HK-2 (cell line): ENCODE measurements around the gene VRK2.
"Not testable (repeated sequence)": the region's sequence is repeated elsewhere in the genome, so short reads cannot be mapped to it uniquely, and the experiment has no call there.

Source experiments
- DNase-seq: peaks from one replicate; pipeline ENCODE4 v3.0.0-alpha.2; 2018; ENCODE audit not compliant: unreplicated experiment

The VRK2 gene

DNA sequence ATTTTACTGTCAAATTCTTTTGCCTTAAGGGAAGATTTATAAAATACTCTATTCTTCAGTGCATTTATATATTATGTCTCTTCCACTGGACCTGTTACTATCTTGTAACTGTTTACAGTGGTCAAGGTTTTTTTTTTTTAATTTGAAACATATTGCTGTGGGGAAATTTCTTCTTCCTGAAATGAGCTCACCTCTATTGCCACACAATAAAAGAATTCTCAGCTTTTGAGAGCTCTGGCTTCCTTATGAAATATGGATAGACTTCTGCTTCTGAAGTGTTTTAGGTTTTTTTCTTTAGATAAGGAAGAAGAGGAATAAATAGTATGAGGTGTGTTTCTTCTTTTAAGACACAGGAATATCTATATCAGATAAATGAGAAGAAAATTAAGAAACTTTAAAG is 7.7 kb downstream of the VRK2 start:
- DNase-seq, result no peak

DNA sequence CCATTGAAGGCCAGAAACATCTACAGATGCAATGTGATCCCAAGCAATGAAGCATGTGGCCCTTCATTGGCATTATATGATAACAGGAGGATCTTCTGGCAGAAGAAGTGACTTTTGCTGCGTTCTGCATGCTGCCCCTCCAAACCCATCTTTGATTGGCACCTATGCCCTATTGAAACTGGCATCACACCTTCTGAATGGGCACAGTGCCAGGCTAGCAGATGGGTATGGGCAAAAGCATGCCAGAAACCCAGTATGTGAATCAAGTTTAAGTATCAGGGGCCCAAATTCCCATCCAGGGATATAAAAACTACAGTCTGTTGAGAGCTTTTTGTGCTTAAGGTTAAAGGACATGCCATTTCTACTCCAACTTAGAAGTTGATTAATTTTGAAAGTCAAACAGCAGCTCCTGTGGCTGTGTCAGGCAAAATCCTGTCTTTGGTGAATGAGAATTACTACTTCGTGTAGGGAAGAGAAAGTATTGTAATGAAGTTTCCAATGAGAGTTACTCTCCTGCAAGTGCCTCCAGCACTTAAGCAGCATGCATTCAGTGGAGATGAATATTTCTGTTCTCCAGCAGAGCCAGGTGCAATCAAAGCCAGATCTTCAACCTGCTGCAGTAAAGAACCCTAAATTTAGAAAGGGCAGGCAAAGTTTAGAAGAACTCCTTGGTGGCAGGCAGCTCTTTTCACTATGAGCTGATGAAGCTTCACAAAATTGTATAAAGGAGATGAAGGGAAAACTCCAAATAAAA is 8.6 kb downstream of the VRK2 start:
- no peak for DNase-seq

DNA sequence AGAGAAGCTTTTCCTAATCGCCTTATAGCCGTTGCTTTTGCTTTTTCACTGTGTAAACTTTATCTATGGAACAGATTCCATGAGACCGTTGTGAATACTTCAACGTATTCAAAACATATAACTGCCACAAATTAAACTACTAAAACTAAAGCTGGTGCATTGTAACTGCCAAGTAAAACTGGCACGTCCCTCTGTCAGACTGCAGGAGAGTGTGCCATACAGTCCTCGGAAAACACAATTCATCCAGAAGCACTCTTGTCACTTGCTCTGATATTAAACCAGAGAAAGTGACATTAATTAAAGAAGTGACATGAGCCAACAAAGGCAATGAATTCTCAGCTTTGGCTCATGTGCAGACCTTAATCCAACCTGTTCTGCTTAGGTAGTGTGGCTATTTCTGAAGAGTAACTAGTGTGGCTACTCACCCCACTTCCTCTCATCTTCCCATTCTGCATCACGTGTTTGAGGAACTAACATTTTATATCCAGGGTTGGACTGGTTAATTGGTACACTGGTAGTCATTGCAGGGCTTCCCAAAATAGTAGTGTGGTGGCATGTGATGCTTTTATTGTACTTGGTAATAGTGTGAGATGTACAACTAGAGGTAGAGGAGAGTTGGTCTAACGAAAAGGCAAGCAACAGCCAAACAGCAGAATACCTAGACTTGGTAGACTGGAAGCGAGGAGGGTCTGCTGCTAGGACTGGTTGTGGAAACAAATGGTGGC is 9.7 kb downstream of the VRK2 start:
- no peak for DNase-seq

DNA sequence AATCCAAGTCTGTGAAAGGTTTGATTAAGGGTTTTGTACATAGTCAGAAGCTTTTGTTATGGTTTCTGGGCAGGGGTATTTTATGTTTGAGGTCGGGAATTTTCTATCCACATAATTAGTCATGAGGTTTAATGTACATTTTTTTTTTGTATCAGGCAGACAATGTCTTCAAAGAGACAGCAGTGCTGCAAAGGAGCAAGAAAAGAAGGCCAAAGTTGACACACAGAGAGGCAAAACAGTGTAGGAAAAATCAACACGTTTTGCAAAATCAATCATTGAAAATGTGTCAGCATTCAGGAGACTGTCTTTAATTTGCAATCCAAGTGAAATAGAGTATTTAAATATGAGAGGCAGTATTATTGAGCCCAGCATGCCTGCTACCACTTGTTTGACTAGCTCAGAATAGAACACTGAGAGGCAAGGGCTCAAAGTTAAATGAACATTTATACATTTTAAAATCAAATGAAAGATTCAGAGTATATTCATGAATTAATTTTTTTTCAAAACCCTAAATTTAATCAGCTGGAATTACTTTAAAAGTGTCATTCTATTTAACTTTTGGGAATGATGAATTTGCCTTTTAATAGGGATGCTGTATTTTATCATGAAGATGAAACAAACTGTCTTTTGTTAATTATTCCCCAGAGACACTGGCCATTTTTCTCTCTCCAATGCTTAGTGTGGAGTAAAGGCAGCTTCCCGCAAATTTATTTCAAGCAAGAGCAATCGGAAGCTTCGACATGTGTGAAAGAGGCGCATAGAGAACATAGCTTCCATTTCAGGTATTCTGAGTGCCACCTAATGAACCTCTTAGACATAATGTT is 11.3 kb downstream of the VRK2 start:
- no peak for DNase-seq

DNA sequence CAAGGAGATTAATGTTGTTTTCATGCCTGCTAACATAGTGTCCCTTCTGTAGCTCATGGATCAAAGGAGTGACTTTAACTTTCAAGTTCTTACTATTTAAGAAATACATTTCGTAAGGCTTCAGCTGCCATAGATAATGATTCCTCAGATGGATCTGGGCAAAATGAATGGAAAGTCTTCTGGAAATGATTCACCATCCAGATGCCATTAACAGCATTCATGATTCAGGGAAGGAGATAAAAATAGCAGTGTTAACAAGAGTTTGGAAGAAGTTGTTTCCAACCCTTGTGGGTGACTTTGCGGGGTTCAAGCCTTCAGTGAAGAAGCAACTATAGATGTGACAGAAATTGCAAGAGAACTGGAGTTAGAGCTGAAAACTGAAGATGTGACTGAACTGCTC is 17.0 kb downstream of the VRK2 start:
- DNase-seq, result no peak

DNA sequence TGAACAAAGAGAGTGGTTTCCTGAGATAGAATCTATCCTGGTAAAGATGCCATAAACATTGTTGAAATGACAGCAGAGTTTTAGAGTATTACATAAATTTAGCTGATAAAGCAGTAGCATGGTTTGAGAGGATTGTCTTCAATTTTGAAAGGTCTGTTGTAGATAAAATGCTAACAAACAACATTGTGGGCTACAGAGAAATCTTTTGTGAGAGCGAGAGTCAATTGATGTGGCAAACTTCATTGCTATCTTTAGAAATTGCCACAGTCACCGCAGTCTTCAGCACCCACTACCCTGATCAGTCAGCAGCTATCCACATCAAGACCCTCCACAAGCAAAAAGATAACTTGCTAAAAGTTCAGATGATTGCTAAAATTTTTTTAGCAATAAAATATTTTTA is 17.5 kb downstream of the VRK2 start:
- no peak for DNase-seq

DNA sequence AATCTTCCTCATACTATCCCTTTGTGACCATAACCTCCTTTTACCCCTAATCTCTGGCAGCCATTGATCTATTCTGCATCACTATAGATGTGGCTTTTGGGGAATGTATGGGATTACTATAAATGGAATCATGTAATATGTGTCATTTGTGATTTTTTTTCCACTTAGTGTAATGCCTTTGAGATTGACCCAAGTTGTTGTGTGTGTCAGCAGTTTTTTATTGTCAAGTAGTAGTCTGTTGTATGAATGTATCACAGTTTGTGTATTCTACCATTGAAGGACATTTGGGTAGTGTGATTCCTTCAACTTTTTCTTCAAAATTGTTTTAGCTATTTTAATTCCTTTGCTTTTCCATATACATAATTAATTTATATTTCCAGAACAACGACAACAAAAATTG is 18.6 kb downstream of the VRK2 start:
- DNase-seq, result no peak

DNA sequence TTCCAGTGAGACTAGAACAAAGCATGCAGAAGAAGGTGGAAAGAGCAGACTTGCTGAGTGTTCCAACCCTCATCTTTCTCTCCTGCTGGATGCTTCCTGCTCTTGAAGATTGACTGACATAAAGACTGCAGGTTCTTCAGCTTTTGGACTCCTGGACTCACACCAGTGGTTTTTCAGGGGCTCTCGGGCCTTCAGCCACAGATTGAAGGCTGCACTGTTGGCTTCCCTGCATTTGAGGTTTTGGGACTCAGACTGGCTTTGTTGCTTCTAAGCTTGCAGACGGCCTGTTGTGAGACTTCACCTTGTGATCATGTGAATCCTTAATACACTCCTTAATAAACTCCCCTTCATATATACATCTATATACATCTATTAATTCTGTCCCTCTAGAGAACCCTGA is 20.4 kb downstream of the VRK2 start:
- DNase-seq, result no peak

DNA sequence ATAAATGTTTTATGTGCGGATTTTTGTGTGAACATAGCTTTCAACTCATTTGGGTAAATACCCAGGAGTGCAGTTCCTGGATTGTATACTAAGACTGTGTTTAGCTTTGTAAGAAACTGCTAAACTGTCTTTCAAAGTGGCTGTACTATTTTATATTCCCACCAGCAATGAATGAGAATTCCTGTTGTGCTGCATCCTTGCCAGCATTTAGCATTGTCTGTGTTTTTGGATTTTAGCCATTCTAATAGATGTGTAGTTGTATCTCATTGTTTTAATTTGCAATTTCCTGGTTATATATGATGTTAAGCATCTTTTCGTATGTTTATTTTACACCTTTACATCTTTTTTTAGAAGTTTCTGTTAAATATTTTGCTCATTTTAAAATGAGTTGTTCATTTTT is 24.2 kb downstream of the VRK2 start:
- DNase-seq, result no peak

DNA sequence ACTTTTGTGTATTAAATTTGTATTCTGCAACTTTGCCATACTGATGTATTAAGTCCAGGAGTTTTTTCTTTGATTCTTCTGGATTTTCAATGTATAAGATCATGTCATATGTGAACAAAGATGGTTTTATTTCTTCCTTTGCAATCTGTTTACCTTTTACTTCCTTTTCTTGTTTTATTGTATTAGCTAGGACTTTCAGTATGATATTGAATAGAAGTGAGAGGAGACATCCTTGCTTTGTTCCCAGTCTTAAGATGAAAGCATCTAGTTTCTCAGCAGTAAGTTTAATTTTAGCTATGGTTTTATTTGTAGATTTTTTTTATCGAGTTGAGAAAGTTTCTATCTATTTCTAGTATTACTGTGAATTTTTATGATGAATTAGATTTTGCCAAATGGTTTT is 25.5 kb downstream of the VRK2 start:
- DNase-seq, result no peak

DNA sequence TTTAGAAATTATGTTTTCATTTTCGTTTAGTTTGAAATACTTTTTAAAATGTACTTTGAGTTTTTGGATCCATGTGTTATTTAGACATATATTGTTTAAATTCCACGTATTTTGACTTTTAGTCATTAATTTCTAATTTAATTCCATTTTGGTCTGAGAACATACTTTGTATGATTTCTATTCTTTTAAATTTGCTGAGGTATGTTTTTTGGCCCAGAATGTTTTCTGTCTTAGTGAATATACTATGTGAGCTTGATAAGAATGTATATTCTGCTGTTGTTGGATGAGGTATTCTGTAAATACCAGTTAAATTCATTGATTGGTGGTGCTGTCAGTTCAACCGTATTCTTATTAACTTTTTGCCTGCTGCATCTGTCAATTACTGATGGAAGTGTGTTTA is 26.4 kb downstream of the VRK2 start:
- no peak for DNase-seq

DNA sequence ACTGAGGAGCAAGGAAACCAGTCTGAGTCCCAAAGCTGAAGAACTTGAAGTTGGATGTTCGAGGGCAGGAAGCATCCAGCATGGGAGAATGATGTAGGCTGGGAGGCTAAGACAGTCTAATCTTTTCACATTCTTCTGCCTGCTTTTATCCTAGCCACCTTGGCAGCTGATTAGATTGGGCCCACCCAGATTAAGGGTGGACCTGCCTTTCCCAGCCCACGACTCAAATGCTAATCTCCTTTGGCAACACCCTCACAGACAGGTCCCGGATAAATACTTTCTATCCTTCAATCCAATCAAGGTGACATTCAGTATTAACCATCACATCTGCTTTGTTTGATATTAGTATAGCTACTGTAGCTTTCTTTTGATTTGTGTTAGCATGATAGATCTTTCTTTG is 27.1 kb downstream of the VRK2 start:
- DNase-seq, result no peak

DNA sequence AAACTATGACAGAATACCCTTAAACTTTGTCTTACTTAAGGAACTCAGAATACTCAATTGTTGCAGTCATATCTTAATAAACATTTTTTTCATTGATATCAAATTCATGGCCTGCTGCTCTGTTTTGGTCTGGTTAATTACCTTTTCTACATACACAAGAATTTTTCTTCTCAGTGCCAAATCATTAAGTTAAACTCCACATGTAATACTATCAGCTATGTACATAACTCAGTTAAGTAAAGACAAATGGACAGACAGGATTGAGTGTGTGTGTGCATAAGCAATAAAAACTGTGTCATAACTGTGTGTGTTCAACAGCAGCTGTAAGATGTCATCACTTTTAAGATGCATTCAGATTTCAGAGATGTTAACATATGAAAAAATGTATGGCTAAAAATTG is 34.4 kb downstream of the VRK2 start:
- no peak for DNase-seq

DNA sequence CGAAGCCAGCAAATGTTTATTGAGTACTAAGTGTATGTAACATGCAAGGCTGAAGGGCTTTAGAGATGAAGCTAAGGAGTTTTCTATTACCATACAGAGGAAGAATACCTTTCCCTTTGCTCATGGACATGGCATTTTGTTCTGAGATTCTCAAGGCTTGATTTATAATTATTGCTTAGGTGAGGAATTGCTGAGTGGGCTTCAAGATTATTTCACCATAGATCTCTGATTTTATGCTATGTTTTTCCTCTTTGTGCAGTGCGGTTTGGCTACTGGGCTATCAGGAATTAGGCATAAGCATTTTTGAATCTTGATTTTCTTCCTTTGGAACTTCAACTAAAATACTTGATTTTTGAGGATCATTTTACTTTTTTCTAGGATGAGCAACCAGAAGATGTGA is 42.5 kb downstream of the VRK2 start:
- DNase-seq, result no peak

DNA sequence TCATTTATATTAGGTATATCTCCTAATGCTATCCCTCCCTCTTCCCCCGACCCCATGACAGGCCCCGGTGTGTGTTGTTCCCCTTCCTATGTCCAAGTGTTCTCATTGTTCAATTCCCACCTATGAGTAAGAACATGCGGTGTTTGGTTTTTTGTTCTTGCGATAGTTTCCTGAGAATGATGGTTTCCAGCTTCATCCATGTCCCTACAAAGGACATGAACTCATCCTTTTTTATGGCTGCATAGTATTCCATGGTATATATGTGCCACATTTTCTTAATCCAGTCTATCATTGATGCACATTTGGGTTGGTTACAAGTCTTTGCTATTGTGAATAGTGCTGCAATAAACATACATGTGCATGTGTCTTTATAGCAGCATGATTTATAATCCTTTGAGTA is 46.2 kb downstream of the VRK2 start:
- DNase-seq, result not testable (repeated sequence)

DNA sequence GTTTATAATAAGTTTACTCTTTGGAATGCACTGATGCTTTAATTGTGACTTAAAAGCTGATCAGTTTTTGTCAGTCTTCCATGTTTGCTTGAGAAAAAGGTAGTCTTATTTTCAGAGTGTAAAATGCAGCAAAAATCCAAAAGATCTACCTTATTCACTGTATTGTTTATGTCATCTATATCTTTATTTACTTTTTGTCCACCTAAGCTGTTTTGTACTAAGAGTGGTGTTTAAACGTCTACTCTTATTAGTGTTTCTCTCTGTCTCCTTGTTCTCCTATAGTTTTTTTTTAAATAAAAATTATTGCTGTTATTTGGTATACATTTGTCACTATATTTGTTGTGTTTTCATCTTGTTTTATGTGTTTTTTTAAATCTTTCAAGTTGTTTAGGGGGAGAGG is 50.4 kb downstream of the VRK2 start:
- DNase-seq, result no peak

DNA sequence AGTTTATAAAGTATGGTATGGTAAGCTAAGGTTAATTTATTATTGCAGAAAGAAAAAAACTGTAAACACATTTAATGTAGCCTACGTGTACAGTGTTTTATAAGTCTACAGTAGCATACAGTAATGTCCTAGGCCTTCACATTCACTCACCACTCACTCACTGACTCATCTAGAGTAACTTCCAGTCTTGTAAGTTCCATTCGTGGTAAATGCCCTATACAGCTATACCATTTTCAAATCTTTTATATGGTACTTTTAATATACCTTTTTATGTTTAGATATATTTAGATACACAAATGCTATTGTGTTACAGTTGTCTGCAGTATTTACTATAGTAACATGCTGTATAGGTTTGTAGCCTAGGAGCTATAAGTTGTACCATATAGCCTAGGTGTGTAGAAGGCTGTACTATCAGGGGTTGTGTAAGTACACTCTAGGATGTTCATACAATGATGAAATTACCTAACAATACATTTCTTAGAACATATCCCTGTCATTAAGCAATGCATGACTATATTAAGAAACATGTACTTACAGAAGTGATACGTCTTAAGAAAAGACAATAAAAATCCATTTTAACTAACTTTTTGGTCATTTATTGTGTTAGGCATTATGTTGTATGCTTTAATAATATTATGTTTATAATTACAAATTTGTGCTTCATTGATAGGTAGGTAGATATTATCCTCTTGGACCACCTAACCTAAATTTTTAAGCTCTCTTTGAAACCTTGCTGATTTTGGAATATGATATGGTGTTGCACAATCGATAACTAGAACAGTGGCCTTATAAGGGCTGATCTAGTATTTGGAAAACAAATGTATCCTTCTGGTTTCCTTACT is 51.9 kb downstream of the VRK2 start:
- DNase-seq, result no peak

DNA sequence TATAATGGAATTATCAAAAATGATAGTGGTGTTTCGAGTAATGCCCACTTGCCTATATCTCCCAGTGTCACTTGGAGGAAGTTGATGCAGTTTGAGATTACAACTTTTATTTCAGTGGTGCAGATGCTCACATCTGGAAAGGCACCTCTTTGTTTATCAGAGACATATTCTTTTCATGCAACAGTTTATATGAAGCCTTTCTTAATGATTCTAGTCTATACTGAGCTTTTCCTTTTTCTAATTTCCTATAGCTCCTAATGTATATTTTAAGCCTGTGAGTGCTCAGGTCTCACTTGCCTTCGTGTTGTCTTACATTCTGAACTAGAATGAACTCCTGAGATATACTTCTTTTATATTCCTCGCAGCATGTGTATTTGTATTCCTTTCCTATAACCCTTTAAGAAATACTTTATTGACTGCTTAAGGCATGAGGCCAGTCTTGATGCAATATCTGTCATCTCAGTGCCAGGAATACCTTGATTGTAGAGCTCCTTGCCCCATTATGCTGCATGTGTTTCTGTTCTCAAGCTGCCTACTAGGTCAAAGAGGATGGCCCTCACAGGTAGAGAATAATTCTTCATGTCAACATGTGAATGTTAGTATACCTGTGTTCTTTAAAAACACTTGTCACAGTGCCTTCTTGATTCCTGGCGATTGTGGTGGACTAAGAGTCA is 52.6 kb downstream of the VRK2 start:
- DNase-seq, result no peak

DNA sequence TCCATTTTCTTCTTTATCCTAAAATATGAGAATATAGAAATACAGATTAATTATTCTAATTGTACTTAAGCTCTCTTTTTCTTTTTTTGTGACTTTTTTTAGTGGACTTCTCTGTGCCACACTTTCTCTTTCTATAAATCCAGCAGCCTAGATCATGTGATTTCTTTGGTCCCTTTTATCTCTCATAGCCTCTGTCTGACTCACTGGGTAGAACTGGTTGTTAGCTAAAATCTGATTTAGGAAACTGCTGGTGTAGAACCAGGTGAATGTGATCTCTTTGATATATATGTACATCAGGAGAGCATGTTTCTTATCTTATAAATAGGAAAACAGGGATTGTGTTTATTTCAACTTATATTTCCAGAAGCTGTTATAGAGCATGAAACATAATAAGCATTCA is 54.9 kb downstream of the VRK2 start:
- no peak for DNase-seq

DNA sequence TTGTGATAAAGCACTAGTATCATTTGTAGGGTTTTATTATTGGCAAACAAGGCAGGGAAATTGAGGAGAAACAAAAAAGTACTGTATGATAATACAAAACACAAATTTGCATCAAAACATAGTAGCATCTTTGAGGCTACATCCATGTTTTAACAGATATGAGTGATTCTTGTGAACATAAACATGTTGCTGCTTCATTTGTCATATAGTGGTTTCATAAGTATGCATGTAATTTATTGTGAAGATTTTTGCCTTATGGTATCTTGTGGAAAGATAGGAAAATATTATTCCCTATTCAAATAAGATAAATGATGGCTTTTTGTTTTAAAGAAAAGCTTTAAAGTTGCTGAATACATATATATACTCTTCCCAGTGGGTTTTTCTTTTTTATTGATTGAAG is 60.3 kb downstream of the VRK2 start:
- DNase-seq, result no peak
